Measurements from ENCODE around the gene GLI3.

GLI3 gene

DNA sequence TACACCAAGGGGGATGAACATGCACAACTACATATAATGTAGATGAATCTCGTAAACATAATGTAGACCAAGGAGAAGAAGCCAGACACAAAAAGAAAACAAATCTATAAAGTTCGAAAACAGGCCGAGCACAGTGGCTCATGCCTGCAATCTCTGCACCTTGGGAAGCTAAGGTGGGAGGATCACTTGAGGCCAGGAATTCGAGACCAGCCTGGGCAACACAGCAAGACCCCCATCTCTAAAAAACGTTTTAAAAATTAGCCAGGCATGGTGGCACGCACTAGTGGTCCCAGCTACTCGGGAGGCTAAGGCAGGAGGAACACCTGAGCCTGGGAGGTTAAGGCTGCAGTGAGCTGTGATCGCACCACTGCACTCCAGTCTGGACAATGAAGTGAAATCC is 68.5 kb downstream of the GLI3 start:
- DNase-seq = no peak

- no peak for DNase-seq
Observed at GRCh38 chr7:42167631-42168236, 69.3 kb downstream of the GLI3 start.

DNA sequence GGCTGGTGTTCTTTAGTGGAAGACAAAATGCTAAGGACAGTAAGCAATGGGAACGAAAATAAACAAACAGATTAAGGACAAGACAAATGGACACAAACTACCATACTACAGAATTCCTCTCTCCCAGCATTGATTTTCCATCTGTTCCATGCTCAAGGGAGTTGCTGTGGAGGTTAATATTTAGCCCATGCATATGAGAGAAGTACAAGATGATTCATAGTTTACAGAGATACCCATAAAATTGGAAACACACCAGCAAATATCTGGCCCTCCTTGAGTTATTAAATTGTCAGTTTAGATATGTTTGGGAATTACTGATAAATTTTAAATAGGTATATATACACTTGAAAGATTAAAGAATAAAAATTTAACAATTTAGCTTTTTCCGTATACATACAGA is 69.8 kb downstream of the GLI3 start:
- no peak for DNase-seq

- no peak for DNase-seq
Observed at GRCh38 chr7:42164881-42165428, 72.1 kb downstream of the GLI3 start.

GRCh38 chr7:42162560-42163325 is 74.3 kb downstream of the GLI3 start:
- no peak for DNase-seq

DNA sequence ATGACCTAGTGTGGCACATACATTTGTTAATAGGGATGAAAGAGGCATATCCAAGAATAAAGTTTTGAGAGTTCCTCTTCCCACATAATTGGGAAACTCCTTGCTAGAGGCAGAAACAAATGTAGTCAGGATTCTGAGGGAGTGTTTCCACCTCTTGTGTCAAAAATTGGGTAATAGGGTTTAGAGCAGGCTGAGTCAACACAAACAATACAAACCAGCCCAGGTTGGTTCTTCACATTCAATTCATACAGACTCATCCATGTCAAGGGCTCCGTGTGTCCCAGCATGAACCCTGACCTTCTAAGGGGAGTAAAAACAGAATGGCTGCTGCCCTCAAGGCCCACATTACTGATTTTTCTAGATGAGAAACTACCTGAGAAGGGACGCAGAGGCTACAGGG is 75.3 kb downstream of the GLI3 start:
- DNase-seq = no peak

GRCh38 chr7:42161110-42161509 is 75.9 kb downstream of the GLI3 start:
- no peak for DNase-seq

DNA sequence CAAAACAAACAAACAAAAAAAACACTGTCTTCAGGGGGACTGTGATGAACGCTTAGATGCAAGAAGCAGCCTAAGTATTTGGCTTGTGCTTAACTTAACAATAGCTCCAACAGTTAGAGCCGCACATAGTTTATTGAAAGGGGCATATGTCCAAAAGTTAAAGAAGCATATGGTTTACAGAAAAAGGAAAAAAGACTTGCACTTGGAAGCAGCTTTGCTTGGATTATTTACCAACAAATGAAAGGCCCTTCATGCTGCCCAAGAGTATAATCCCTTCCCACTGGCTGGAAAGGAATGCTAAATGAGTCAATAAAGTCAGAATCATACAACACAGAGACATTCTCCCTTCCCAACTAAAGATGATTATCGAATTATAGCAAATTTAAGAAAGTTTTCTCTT is 77.9 kb downstream of the GLI3 start:
- no peak for DNase-seq

DNA sequence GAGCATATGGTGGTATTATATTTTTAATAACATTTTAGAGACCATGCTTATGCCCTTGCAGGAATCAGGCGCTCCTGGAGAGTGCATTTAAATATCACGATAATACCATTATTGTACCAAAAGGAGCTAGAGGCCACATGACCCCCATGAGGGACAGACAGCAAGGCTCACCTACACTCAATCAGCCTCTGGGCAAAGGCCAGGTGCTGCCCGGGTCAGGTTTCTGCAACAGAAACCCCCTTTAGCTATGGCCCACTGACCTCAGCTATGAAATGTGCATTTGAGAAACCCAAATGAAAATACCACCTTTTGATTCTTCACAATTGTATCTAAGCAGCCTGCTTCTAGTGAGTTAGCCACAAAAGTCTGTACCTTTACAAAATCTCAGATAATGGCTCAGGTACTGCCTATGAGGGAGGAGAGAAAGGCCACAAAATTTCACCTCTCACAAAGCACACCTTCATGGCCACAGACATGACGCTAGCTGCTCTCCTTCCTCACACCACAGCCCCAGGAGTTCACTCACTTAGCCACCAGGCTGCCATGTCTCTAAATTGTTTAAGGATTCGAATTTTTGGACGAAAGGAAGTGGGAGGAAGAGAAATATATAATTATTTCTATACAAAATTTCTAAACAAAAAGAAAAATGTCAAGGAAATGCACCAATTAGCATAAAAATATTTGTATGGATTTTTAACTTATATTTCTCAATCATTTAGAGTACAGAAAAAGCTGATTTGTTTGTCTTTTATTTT is 79.9 kb downstream of the GLI3 start:
- no peak for DNase-seq

DNA sequence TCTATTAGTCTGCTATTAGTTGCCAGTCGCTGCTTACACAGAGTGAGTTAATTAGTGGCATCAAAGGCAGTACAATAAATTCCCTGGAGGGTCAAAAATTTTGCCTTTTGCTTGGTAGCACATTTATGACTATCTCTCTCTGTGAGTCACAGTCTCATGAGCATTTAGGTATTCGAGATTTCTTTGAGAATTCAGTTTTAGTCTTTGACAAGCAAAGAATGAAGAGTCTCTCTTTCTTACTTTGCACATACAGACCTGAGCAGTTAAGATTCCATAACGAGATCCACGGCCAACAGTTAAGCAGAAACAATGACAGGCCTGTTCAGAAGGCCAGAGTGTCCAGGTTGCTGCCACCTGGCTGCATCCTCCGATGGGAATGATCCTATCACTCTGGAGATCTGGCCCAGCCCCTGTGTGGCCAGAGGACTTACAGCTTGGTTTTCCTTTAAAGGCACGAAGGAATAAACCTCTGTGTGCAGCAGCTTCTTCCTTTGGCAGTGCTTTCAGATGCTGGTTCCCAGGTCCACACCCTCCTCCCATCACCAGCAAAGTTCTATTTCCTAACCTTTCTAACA is 80.6 kb downstream of the GLI3 start:
- no peak for DNase-seq

DNA sequence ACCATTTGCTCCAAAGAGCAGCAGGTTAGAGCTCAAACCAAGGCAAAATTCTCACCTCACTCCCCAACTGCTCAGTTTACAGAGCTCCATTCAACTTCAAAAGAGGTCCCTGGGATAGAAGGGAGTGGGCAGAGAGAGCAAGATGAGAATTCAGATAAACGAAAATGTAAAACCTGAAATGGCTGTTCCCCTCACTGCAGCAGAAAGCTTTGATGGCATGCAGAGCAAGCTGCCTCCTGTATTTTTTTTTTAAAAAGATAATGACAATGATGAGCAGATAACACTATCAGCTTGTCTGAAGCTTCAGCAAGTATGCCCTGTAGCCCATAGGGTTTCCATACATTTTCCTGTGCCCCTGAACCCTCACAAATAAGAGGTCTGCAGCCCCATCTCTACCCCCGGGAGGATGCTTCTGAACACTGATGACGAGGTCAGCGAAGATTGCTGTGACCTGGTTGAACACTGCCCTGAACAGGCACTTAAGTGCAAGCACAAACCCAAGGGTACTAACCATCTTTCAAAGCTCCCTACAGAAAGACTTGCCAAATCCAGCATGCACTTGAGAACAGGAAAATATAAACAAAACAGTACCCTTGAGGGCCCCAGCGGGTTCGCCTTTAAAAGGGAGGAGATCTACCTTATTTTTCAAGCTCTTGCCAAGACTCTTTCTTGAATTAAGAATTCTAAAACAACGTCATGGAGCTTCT is 81.3 kb downstream of the GLI3 start:
- no peak for DNase-seq

DNA sequence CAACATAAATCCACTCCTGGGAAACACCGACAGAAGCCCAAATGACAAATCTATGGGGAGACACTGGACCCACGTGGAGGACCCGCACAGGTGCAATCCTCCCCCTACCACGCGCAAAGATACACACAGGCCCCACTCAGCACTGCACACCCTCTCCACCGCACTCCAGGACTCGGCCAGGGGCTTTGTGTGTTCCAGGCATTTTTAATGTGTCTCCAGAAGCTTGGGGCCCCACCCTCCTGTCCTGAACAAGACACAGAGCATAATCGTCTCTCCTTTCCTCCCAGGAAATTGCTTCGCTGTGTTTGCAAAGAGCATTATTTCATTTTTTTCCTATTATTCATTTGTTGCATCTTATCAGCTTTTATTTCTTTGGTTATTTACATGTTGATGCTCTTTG is 82.8 kb downstream of the GLI3 start:
- DNase-seq = no peak

DNA sequence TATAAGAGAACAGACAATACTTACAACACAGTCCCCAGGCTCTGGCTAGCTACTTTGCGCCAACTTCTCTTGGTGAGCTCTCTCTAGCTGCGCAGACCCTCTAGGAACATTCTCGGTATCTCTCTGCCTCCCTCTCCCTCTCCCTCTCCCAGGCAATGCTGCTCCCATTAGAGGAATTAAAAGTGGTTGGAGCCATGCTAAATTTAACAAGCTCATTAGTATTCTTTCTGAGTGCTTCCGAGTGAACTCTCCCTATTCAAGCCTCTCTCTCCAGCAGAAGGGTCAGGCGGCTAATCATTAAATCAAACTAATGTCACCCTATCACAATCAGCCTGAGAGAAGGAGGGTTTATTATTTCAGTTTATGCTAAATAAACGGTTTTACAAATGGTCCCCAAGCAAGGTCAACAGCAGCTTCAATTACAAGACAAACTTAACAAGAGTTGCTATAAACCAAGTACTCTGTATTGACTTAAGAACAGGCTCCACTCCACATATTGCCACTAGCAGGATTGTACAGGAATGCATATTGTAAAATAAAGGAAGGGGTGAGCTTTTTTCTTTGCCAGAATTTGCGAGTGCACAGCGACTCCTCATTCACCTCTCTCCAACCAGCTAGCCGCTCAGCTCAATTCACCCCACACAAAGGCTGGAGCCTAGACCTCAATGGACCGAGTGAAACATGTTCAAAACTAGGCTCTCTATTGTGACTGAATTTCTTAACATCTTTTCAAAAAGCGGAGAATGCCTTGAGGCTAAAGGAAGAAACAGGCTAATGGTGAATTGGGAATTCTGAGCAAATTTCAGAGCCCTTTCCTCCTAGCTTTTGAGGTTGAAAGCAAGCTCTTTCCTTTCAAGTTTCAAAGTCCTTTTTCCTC is 84.4 kb downstream of the GLI3 start:
- DNase-seq = no peak

DNA sequence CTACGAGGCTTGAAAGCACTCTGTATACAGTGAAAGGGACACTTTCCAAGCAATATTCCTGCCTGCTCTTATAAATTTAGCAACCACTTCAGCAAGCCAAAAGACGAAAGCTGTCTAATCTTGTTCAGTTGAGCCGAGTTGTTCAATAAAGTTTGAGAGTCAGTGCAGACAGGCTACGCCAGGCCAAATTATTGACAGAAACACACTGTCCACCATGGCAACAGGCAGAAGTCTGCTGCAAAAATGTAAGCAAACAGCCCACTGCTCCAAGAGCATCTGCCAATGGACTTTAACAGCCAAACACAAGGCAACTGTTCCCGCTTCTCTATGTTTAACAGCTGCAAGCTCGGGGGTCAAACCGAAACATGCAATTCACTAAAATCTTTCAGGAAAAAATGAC is 85.7 kb downstream of the GLI3 start:
- DNase-seq = no peak

- DNase-seq = no peak
Observed at GRCh38 chr7:42145539-42145938, 91.5 kb downstream of the GLI3 start.

- no peak for DNase-seq
Observed at GRCh38 chr7:42144604-42145003, 92.4 kb downstream of the GLI3 start.

DNA sequence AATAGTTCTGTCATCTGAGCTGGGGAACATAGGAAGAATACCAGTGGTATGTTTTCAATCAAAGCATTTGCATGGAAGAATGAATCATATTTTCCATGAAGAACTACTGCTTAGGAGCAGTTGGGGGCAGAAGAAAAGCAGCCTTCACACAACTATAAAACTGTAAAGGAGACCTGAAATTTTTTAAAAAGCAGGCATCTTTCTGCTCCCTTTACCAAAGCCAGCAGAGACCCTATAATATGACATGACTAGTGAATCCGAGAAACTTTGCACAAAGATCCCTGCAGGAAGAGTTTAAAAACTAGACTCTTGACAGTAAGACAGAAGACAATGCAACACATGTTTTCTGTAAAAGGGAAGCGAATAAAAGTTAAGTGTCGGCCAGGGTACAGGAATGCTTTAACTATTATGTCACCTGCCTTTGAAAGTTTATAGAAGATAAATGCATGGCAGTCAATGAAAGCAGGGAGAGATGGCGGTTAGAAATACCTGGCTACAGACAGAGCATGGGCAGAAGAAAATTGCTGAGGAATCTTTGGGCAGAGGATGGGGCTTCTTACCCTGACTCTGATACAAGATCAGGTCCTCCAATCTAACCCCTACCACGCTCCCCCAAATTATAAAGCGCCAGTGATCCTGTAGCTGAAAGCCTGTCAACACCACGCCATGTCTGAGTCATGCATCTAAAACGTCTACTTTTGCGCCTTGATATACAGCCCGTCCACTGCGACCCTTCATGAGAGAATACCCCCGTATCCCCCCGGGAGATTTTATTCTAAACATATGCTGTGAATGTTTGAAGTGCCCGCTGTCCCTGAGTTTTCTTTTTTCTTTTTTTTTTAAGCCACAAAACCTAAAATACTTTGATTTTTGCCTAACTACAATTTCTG is 93.1 kb downstream of the GLI3 start:
- no peak for DNase-seq

DNA sequence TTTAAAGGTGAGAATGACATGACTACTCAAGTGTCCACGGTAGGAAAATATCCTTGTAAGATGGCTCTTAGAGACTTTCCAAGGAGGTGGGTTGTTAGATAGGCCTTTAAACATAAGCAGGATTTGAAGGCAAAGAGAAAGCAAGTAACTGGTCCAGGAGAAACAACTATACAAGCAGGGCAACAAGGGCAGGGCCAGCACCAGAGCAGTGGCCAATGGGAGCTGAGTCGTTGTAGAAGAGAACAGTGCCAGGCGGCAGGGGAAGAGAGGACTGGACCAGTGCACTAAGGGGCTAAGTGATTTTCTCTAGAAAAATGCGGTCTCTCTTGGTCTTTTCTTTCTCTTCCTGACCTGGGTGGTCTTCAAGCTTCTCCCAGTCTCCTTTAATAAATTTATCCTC is 94.9 kb downstream of the GLI3 start:
- no peak for DNase-seq

GRCh38 chr7:42139751-42140150 is 97.3 kb downstream of the GLI3 start:
- no peak for DNase-seq

DNA sequence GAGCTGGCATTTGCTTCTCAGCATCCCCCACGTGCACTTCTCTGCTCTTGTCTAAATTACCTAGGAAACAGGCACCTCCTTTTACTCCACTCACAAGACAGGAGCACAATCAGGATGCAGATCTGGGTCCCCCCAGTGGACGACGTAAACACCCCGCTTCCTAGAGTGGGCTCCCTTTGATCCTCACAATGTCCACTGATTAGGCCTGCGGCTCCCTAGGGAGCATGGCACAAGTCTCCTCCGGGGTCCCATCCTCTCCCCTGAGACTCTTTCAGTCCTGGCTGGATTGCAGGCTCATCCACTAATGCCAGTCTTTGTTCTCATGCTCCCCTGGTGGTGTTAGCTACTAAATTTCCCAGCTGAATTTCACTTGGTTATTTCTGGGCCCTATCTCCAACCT is 98.3 kb downstream of the GLI3 start:
- no peak for DNase-seq

DNA sequence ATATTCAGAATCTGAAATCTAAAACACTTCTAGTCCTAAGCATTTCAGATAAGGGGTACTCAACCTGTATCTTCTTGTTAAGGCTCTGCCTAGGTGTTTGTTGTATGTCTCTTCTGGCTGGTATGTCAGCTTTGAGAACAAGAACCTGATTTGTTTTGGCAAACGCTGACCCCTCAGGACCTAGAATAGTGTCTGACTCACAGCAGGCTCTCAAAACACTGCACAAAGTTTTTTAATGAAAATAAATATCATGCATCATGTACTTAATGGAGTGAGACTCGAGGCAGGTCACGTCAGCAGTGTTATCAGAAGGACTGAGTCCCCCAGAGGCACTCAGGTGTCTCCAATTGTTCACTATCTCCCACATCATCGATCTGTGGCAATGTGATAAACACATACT is 99.1 kb downstream of the GLI3 start:
- DNase-seq = no peak
